CD4-positive, alpha-beta T cell treated with Interferon alpha-2 for 1 hour (primary cell): ENCODE data around the gene C19orf25.

Experiments used
- DNase-seq, 2 donors: peaks; one replicate each; pipeline ENCODE4 v3.0.0-alpha.2; 2020 to 2022

Gene C19orf25

GRCh38 chr19:1445932-1446712 lies 32.9 kb downstream of the C19orf25 start:
- no peak for DNase-seq

GRCh38 chr19:1445185-1445931 lies 33.7 kb downstream of the C19orf25 start:
- DNase-seq = peak; percentile 67 to 85

GRCh38 chr19:1441677-1442438 lies 37.2 kb downstream of the C19orf25 start:
- no peak for DNase-seq

- no peak for DNase-seq
These were observed 38.0 kb downstream of the C19orf25 start for GRCh38 chr19:1441022-1441426.

GRCh38 chr19:1440418-1440801 lies 38.6 kb downstream of the C19orf25 start:
- no peak for DNase-seq

GRCh38 chr19:1439525-1440417 lies 39.2 kb downstream of the C19orf25 start:
- peak in 1 of 2 donors; percentile 45 for DNase-seq

GRCh38 chr19:1438933-1439354 lies 40.1 kb downstream of the C19orf25 start:
- DNase-seq = peak in 1 of 2 donors; percentile 28

- peak; percentile 94 to 97 for DNase-seq
These were observed 40.7 kb downstream of the C19orf25 start, which contains the start of gene RPS15 for GRCh38 chr19:1438035-1438932. TSS of gene RPS15 (plus strand) at chr19:1438396. CDS start at chr19:1438426, 30 bp downstream.

- DNase-seq = no peak
These were observed 41.4 kb downstream of the C19orf25 start for GRCh38 chr19:1437609-1438008.

GRCh38 chr19:1435378-1435989 lies 43.5 kb downstream of the C19orf25 start:
- DNase-seq = no peak

- DNase-seq = no peak
These were observed 44.4 kb downstream of the C19orf25 start for GRCh38 chr19:1434577-1435060.

GRCh38 chr19:1434040-1434366 lies 45.0 kb downstream of the C19orf25 start:
- DNase-seq = no peak

- DNase-seq = no peak
These were observed 45.6 kb downstream of the C19orf25 start for GRCh38 chr19:1433119-1434039.

- no peak for DNase-seq
These were observed 46.5 kb downstream of the C19orf25 start for GRCh38 chr19:1432507-1432887.

- no peak for DNase-seq
These were observed 47.1 kb downstream of the C19orf25 start for GRCh38 chr19:1431759-1432506.

- DNase-seq = no peak
These were observed 48.8 kb downstream of the C19orf25 start for GRCh38 chr19:1430246-1430645.

- DNase-seq = no peak
These were observed 49.3 kb downstream of the C19orf25 start for GRCh38 chr19:1429750-1430149.

- DNase-seq = no peak
These were observed 50.1 kb downstream of the C19orf25 start for GRCh38 chr19:1428738-1429391.
